Uterus (tissue), 2 donors: ENCODE measurements around the gene GGA2.

Experiments
- POLR2A ChIP-seq, 2 donors: fragments of 450-650 bp; IDR thresholded peaks; one replicate each; pipeline ENCODE4 v1.6.1; 2016; ENCODE audit warnings: antibody characterized with exemption in 2 of 2, mild to moderate bottlenecking in 1 of 2, moderate library complexity in 1 of 2
- TF ChIP-seq, protein P1 (sequence below), 4 experiments: fragments of 200-600 bp in 2 of 4; fragments of 450-650 bp in 2 of 4; sonication (generic) in 2 of 4; IDR thresholded peaks; one replicate each; pipeline ENCODE4 v1.5.1; 2016 to 2019; ENCODE audit warnings: antibody characterized with exemption in 4 of 4, mild to moderate bottlenecking in 2 of 4, moderate library complexity in 1 of 4

DNA sequence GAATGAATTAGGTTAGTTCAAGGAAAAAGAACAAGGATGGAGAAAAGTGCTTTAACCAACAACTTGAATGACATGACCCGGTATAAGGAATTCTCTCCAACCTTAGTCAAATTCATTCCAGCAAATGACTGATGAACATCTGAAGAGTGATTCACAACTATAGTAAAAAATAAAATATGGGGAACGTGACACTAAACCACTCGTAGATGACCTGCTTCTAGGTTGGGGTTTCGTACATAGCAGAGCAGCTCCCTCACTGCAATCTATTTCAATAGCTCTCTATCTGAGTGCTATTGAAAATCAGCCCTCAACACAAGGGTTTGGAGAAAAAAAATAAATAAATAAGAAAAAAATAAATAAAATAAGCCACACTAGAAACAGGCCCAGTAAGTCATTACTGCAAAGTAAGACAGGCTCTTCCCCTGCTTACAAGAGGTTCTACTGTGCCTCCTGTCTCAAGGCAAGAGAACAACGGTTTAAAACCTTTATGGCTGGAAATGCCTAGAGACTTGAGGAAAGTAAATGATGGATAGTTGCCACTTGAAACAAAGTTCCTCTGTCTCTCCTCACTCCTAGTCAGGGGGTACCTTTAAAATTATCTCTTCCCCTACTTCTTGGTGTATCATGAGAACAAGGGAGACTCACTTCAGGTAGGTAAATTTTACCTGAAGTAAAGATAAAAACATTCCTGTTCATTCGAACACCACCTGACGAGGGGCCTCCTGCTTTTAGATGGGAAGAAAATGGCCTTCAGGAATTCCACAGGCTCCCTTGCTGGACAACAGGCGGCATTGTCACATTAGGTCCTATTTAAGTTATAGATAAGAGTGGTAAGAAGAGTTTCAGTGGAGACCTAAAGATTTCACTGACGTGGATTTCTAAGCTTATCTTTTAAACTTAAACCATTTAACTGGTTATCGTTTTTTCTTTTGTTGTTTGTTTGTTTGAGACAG, 77.8 kb downstream of the GGA2 start:
- TF ChIP-seq, protein P1, sequence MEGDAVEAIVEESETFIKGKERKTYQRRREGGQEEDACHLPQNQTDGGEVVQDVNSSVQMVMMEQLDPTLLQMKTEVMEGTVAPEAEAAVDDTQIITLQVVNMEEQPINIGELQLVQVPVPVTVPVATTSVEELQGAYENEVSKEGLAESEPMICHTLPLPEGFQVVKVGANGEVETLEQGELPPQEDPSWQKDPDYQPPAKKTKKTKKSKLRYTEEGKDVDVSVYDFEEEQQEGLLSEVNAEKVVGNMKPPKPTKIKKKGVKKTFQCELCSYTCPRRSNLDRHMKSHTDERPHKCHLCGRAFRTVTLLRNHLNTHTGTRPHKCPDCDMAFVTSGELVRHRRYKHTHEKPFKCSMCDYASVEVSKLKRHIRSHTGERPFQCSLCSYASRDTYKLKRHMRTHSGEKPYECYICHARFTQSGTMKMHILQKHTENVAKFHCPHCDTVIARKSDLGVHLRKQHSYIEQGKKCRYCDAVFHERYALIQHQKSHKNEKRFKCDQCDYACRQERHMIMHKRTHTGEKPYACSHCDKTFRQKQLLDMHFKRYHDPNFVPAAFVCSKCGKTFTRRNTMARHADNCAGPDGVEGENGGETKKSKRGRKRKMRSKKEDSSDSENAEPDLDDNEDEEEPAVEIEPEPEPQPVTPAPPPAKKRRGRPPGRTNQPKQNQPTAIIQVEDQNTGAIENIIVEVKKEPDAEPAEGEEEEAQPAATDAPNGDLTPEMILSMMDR (IDR thresholded peaks at IDR 0.05) = no peak
- TF ChIP-seq POLR2A (IDR thresholded peaks at IDR 0.05) = no peak
